GM23338 (cell line): ENCODE data around the gene SMAD9.

Source experiments
- CREB1 ChIP-seq: fragments of 250-450 bp; sonication (Bioruptor Pico); IDR thresholded peaks from 2 replicates; pipeline ENCODE4 v1.5.0; 2020; ENCODE audit warnings: low read depth, mild to moderate bottlenecking, moderate library complexity
- CTCF ChIP-seq, 2 experiments: fragments of 200-600 bp in 1 of 2; sonication (generic) in 1 of 2; conservative IDR thresholded peaks; 2 replicates each; pipeline versions ENCODE4 v1.5.1 to v1.6.1; 2016 to 2017; ENCODE audit warnings: antibody characterized with exemption in 2 of 2, low read depth in 2 of 2, mild to moderate bottlenecking in 2 of 2, moderate library complexity in 1 of 2
- ETS1 ChIP-seq: IDR thresholded peaks from 2 replicates; pipeline ENCODE4 v1.6.1; 2016; ENCODE audit warnings: antibody characterized with exemption
- EZH2 ChIP-seq: fragments of 200-600 bp; sonication (generic); IDR thresholded peaks from one replicate; pipeline ENCODE4 v1.8.0; 2017; ENCODE audit warnings: antibody characterized with exemption, mild to moderate bottlenecking, low read depth; ENCODE audit not compliant: unreplicated experiment
- EZH2phosphoT487 ChIP-seq: fragments of 200-600 bp; sonication (generic); IDR thresholded peaks from one replicate; pipeline ENCODE4 v1.8.1; 2018; ENCODE audit warnings: antibody characterized with exemption; ENCODE audit not compliant: unreplicated experiment
- JUNB ChIP-seq: IDR thresholded peaks from one replicate; pipeline ENCODE4 v1.6.1; 2016; ENCODE audit warnings: antibody characterized with exemption; ENCODE audit not compliant: unreplicated experiment
- NANOG ChIP-seq: IDR thresholded peaks from 2 replicates; pipeline ENCODE4 v1.6.1; 2016; ENCODE audit warnings: antibody characterized with exemption, borderline replicate concordance
- POLR2AphosphoS5 ChIP-seq: IDR thresholded peaks from 2 replicates; pipeline ENCODE4 v1.6.1; 2016; ENCODE audit warnings: antibody characterized with exemption, low read depth
- REST ChIP-seq: IDR thresholded peaks from one replicate; pipeline ENCODE4 v1.6.1; 2018; ENCODE audit warnings: antibody characterized with exemption; ENCODE audit not compliant: unreplicated experiment
- STAT1 ChIP-seq: IDR thresholded peaks from one replicate; pipeline ENCODE4 v1.6.1; 2016; ENCODE audit warnings: antibody characterized with exemption; ENCODE audit not compliant: unreplicated experiment
- ZNF114 ChIP-seq: fragments of 250-450 bp; sonication (Bioruptor Pico); IDR thresholded peaks from 2 replicates; pipeline ENCODE4 v1.5.0; 2020; ENCODE audit warnings: mild to moderate bottlenecking, moderate library complexity
- ZNF331 ChIP-seq: fragments of 250-450 bp; sonication (Bioruptor Pico); IDR thresholded peaks from 2 replicates; pipeline ENCODE4 v1.5.0; 2020; ENCODE audit warnings: low read depth, mild to moderate bottlenecking, moderate library complexity

- TF ChIP-seq CTCF (conservative IDR thresholded peaks at IDR 0.05; ENCODE audit: low read depth in 2 of 2) (no peak), JUNB (no peak), CREB1 (CRISPR knock-in tag) (no peak), EZH2phosphoT487 (no peak), REST (no peak), EZH2 (no peak), POLR2AphosphoS5 (no peak), ZNF331 (no peak), NANOG (no peak), STAT1 (no peak), ZNF114 (CRISPR knock-in tag) (no peak), ETS1 (no peak)
These were observed 30.3 kb upstream of the SMAD9 start for GRCh38 chr13:36950330-36950729.
